ENCODE data around the gene ASIC4. TPM values are rescaled to one million over a fixed set of nuclear protein-coding genes. Genes with fewer than 3 reads are reported as not detected.

Gene ASIC4
- total and polyA plus RNA-seq, 2 of the 13 experiments (the other 11 are each of a cell fraction or from before 2014, with no cell fraction given) = 0.03 TPM; not detected in 1

DNA sequence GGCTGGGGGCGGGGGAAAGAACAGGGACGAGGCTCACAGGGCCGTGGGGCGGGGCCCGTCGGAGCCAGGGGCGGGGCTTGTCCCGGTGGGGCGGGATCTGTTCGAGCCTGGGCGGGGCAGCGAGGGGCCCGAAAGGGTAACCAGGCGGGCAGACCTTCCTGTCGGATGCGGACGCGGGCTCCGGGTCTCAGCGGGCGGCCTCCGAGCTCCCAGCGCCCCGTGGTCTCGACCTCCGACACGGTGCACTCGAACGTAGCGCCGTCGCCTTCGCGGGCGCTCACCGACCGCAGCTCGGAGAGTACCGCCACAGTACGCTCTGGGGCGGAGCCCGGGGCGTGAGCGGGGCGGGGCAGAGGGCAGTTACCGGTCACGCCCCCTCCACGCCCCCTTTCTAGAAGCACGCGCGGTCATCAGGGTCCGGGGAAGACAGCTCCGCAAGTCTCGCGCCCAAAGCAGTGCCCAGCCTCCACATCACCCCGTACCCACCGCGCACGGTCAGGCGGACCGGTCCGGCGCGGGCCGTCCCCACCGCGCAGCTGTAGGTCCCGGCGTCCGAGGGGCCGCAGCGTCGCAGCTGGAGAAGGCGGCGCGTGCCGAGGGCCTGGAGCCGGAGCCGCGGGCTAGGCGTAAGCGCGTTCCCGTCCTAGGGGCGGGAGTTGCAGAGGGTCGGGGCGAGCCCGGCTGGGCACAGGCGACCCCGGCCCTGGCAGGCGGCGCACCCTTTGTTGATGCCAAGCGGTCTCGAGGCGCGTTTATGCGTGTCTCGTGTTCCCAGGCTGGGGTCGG lies 38.3 kb downstream of the ASIC4 start (continued):
- TF ChIP-seq PAXIP1 (CRISPR knock-in tag; conservative IDR thresholded peaks at IDR 0.05) = peak; percentile 33; the same call in 1 of the 2 replicates
- TF ChIP-seq ZNF616 (CRISPR knock-in tag; IDR thresholded peaks at IDR 0.05; ENCODE audit: low read depth) = peak; percentile 93
- TF ChIP-seq NONO (IDR thresholded peaks at IDR 0.05) = no peak
- peak; percentile 93 for TF ChIP-seq NONO (CRISPR knock-in tag; conservative IDR thresholded peaks at IDR 0.05)
- TF ChIP-seq ZNF431 (CRISPR knock-in tag; IDR thresholded peaks at IDR 0.05; ENCODE audit: borderline replicate concordance, low read depth) = peak; percentile 84; the same call in 1 of the 2 replicates
- no peak for TF ChIP-seq HHEX (CRISPR knock-in tag; IDR thresholded peaks at IDR 0.05)
- peak; percentile 76 for TF ChIP-seq ZNF891 (CRISPR knock-in tag; IDR thresholded peaks at IDR 0.05)
- peak; percentile 61; the same call in 1 of the 2 replicates for TF ChIP-seq ZNF879 (CRISPR knock-in tag; IDR thresholded peaks at IDR 0.05)
- TF ChIP-seq ZNF3 (CRISPR knock-in tag; IDR thresholded peaks at IDR 0.05) = no peak
- TF ChIP-seq, protein P1, sequence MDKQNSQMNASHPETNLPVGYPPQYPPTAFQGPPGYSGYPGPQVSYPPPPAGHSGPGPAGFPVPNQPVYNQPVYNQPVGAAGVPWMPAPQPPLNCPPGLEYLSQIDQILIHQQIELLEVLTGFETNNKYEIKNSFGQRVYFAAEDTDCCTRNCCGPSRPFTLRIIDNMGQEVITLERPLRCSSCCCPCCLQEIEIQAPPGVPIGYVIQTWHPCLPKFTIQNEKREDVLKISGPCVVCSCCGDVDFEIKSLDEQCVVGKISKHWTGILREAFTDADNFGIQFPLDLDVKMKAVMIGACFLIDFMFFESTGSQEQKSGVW (CRISPR knock-in tag; IDR thresholded peaks at IDR 0.05; ENCODE audit: borderline replicate concordance) = no peak
- TF ChIP-seq KAT8 (CRISPR knock-in tag; IDR thresholded peaks at IDR 0.05) = peak; percentile 35
- TF ChIP-seq, protein P2, sequence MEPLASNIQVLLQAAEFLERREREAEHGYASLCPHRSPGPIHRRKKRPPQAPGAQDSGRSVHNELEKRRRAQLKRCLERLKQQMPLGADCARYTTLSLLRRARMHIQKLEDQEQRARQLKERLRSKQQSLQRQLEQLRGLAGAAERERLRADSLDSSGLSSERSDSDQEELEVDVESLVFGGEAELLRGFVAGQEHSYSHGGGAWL (CRISPR knock-in tag; IDR thresholded peaks at IDR 0.05) = peak; percentile 93
- 0 out of 2 replicates have a peak, but pooled peaks have one; percentile 42 for TF ChIP-seq TSC22D2 (CRISPR knock-in tag; IDR thresholded peaks at IDR 0.05; ENCODE audit: borderline replicate concordance)
- TF ChIP-seq, protein P3, sequence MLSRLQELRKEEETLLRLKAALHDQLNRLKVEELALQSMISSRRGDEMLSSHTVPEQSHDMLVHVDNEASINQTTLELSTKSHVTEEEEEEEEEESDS (CRISPR knock-in tag; IDR thresholded peaks at IDR 0.05; ENCODE audit: borderline replicate concordance) = no peak
- peak; percentile 86 for TF ChIP-seq FOXC1 (CRISPR knock-in tag; IDR thresholded peaks at IDR 0.05; ENCODE audit: borderline replicate concordance)
- peak; percentile 96 for TF ChIP-seq ZSCAN31 (CRISPR knock-in tag; IDR thresholded peaks at IDR 0.05; ENCODE audit: low read depth)
- TF ChIP-seq RARA (CRISPR knock-in tag; IDR thresholded peaks at IDR 0.05) = peak; percentile 9; the same call in 1 of the 2 replicates
- no peak for TF ChIP-seq ZNF672 (CRISPR knock-in tag; IDR thresholded peaks at IDR 0.05)
- TF ChIP-seq BCL6 (CRISPR knock-in tag; IDR thresholded peaks at IDR 0.05) = no peak; the same call in 1 of the 2 replicates
- peak; percentile 90 for TF ChIP-seq MTERF4 (CRISPR knock-in tag; IDR thresholded peaks at IDR 0.05)

Measured in HepG2 (cell line).